ENCODE measurements around the gene FOXP1.
"Not testable (repeated sequence)": the region's sequence is repeated elsewhere in the genome, so short reads cannot be mapped to it uniquely, and the experiment has no call there.

Gene FOXP1

DNA sequence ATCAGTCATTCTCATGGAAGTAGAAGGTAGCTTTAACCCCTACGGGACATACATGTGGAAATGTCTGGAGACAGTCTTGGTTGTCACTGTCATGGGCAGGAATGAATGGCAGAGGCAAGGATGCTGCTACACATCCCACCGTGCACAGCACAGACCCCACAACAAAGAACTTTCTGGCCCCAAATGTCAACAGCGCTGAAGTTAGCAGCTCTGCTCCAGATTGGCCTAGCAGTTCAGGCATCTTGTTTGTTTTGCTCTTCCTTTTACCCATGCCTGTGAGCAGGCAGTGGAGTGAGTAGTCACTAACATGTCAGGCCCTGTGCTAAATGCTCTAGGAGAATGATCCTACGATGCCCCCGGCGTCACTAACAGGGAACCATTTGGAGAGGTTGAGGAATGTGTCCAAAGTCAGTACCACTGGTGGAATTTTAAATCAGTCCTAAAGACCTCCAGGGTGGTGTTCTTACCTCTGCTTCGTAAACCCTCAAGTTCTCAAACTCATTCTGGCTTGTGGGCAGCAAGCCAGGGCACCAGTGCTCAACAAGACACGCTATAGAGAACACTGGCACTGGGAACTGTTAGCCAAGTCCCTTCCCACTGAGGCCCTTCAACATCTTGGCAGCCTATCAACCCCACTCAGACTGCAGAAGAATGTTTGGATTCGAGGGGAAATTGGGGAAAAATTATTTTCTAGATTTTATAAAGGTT lies 142.2 kb downstream of the FOXP1 start:
- H3K4me1 ChIP-seq (ENCODE audit: control insufficient read depth in 1 of 2, insufficient read depth in 2 of 2, low read length in 2 of 2): peaks cover 17 to 34% of the 10 kb centered on the region in 2 donors
- H3K4me3 ChIP-seq (ENCODE audit: low read depth in 1 of 2, low read length in 2 of 2): no peak overlapping the region
- no peak overlapping the region for H3K27ac ChIP-seq (ENCODE audit: low read depth, low read length)
- H3K27me3 ChIP-seq (ENCODE audit: control insufficient read depth in 1 of 2, insufficient read depth in 2 of 2, low read length in 2 of 2): no peaks in the 10 kb centered on the region
- H3K9me3 ChIP-seq (ENCODE audit: control insufficient read depth in 1 of 2, low read length in 2 of 2): no peaks in the 10 kb centered on the region
- peaks cover 0 to 6% of the 10 kb centered on the region in 2 donors for H3K36me3 ChIP-seq (ENCODE audit: control insufficient read depth in 1 of 2, insufficient read depth in 2 of 2, low read length in 2 of 2)
- no peak overlapping the region for H3K9ac ChIP-seq (ENCODE audit: low read depth in 1 of 2, low read length in 2 of 2)

DNA sequence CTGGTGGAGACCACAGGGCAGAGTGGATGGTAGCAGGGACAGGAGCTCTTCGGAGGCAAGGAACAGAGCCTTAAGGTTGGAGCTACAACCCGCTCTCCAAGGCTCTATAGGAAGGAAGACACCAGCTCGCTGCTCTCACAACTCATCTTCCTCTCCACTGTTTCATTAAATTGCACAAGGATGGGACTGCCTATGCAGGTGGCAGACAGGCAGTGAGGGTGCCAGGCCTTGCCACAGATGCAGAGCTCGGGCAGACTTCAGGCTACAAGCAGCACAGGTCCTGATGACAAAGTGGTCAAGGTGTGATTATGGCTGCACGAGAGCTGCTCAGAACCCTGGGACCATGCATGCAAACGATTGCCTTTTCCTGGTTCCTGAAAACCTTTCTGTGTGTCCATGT lies 144.6 kb downstream of the FOXP1 start:
- Histone ChIP-seq H3K9ac (ENCODE audit: low read depth in 1 of 2, low read length in 2 of 2) (no peak overlapping the region), H3K4me1 (ENCODE audit: control insufficient read depth in 1 of 2, insufficient read depth in 2 of 2, low read length in 2 of 2) (peaks cover 11 to 25% of the 10 kb centered on the region in 2 donors), H3K4me3 (ENCODE audit: low read depth in 1 of 2, low read length in 2 of 2) (no peak overlapping the region), H3K27me3 (ENCODE audit: control insufficient read depth in 1 of 2, insufficient read depth in 2 of 2, low read length in 2 of 2) (no peaks in the 10 kb centered on the region), H3K9me3 (ENCODE audit: control insufficient read depth in 1 of 2, low read length in 2 of 2) (no peaks in the 10 kb centered on the region), H3K27ac (ENCODE audit: low read depth, low read length) (no peak overlapping the region), H3K36me3 (ENCODE audit: control insufficient read depth in 1 of 2, insufficient read depth in 2 of 2, low read length in 2 of 2) (peaks cover 0 to 6% of the 10 kb centered on the region in 2 donors)

DNA sequence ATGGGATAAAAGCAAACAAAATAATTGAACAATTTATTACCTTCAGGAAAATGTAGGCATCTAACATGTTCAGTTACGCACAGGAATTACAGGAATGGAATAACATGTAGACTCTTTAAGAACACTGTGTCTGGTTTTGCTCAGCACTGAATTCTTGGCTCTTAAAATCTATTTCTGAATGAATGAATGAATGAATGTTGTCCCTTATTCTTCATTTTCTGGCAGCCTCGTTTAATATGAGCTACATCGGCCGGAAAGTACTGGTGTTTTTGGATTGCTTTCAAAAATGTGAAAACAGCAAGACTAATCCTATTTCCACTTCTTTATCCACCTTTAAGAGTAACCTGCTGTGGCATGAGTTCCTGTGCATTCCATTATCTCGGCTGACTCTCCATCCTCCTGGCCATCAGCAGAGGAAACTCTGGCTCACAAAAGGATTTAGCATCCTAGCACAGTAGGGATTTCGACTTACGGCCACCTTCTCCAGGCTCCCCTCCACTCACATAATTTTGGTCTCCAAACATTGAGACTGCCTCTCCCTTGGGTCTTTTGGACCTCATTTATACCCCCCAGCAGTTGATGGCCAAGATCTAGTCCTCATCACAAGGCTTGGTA lies 145.3 kb downstream of the FOXP1 start:
- Histone ChIP-seq H3K36me3 (ENCODE audit: control insufficient read depth in 1 of 2, insufficient read depth in 2 of 2, low read length in 2 of 2) (peaks cover 0 to 6% of the 10 kb centered on the region in 2 donors), H3K27ac (ENCODE audit: low read depth, low read length) (no peak overlapping the region)

DNA sequence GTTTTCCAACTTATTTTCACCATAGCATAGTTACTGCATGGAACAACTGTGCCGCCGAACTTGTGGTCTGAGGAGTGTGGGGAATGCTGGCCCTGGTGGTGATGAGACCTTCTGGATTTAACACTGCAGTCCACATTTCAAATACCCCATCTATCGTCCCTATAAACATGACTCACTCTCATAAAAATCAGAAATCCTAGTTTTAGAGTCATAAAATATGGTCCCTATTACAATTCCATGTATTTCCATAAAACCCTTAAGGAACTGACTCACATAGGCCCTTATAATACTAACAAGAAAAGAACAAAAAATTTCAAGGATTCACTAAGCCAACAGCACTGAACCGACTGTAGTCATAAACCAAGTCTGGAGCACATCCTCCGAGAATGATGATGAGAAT lies 147.2 kb downstream of the FOXP1 start:
- Histone ChIP-seq H3K9ac (ENCODE audit: low read depth in 1 of 2, low read length in 2 of 2) (no peak overlapping the region), H3K4me1 (ENCODE audit: control insufficient read depth in 1 of 2, insufficient read depth in 2 of 2, low read length in 2 of 2) (peaks cover 4 to 11% of the 10 kb centered on the region in 2 donors), H3K36me3 (ENCODE audit: control insufficient read depth in 1 of 2, insufficient read depth in 2 of 2, low read length in 2 of 2) (peaks cover 0 to 6% of the 10 kb centered on the region in 2 donors), H3K27ac (ENCODE audit: low read depth, low read length) (no peak overlapping the region), H3K9me3 (ENCODE audit: control insufficient read depth in 1 of 2, low read length in 2 of 2) (no peaks in the 10 kb centered on the region), H3K4me3 (ENCODE audit: low read depth in 1 of 2, low read length in 2 of 2) (no peak overlapping the region), H3K27me3 (ENCODE audit: control insufficient read depth in 1 of 2, insufficient read depth in 2 of 2, low read length in 2 of 2) (no peaks in the 10 kb centered on the region)

More for the DNA sequence above, 145.3 kb downstream of the FOXP1 start:
- Histone ChIP-seq H3K27me3 (ENCODE audit: control insufficient read depth in 1 of 2, insufficient read depth in 2 of 2, low read length in 2 of 2) (no peaks in the 10 kb centered on the region), H3K4me3 (ENCODE audit: low read depth in 1 of 2, low read length in 2 of 2) (no peak overlapping the region), H3K4me1 (ENCODE audit: control insufficient read depth in 1 of 2, insufficient read depth in 2 of 2, low read length in 2 of 2) (peaks cover 11 to 17% of the 10 kb centered on the region in 2 donors), H3K9me3 (ENCODE audit: control insufficient read depth in 1 of 2, low read length in 2 of 2) (no peaks in the 10 kb centered on the region), H3K9ac (ENCODE audit: low read depth in 1 of 2, low read length in 2 of 2) (no peak overlapping the region)

DNA sequence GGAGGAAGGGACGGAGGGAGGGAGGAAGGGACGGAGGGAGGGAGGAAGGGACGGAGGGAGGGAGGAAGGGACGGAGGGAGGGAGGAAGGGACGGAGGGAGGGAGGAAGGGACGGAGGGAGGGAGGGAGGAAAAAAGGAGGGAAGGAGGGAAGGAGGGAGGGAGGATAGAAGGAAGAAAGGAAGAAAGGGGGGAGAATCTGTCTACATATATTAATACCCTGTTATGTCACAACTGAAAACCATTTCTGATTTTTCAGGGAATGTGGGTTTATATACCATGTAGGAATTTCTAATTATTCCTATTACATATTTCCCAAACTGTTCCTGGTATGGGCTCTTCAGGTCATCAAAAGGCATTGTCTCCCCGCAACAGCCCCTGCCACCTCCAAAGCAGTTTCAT lies 147.7 kb downstream of the FOXP1 start:
- H3K9me3 ChIP-seq (ENCODE audit: control insufficient read depth in 1 of 2, low read length in 2 of 2); H3K4me1 ChIP-seq (ENCODE audit: control insufficient read depth in 1 of 2, insufficient read depth in 2 of 2, low read length in 2 of 2); H3K4me3 ChIP-seq (ENCODE audit: low read depth in 1 of 2, low read length in 2 of 2); H3K36me3 ChIP-seq (ENCODE audit: control insufficient read depth in 1 of 2, insufficient read depth in 2 of 2, low read length in 2 of 2); H3K27ac ChIP-seq (ENCODE audit: low read depth, low read length); H3K9ac ChIP-seq (ENCODE audit: low read depth in 1 of 2, low read length in 2 of 2); H3K27me3 ChIP-seq (ENCODE audit: control insufficient read depth in 1 of 2, insufficient read depth in 2 of 2, low read length in 2 of 2): not testable (repeated sequence)

DNA sequence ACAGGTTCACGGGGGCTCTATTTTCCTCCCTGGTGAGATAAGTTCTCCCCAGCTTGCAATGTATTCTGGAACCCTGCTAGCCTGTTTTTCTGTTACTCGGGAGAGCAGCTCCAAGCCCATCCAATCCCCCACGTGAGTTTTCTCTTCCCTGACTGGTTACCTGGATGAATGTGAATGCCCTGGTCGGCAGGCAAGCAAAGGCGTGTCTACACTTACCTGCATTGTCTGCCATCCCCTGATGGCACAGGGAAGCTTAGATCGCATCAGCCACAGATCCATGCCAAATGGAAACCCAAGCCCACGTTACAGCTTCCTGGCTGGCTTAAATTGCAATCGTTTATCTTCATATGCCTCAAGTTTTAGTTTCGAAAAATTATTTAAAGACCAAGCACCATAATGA lies 149.9 kb downstream of the FOXP1 start:
- Histone ChIP-seq H3K4me1 (ENCODE audit: control insufficient read depth in 1 of 2, insufficient read depth in 2 of 2, low read length in 2 of 2) (peaks cover 6 to 13% of the 10 kb centered on the region in 2 donors), H3K9me3 (ENCODE audit: control insufficient read depth in 1 of 2, low read length in 2 of 2) (no peaks in the 10 kb centered on the region), H3K27me3 (ENCODE audit: control insufficient read depth in 1 of 2, insufficient read depth in 2 of 2, low read length in 2 of 2) (no peaks in the 10 kb centered on the region), H3K27ac (ENCODE audit: low read depth, low read length) (no peak overlapping the region), H3K9ac (ENCODE audit: low read depth in 1 of 2, low read length in 2 of 2) (no peak overlapping the region), H3K4me3 (ENCODE audit: low read depth in 1 of 2, low read length in 2 of 2) (no peak overlapping the region), H3K36me3 (ENCODE audit: control insufficient read depth in 1 of 2, insufficient read depth in 2 of 2, low read length in 2 of 2) (peaks cover 0 to 6% of the 10 kb centered on the region in 2 donors)

DNA sequence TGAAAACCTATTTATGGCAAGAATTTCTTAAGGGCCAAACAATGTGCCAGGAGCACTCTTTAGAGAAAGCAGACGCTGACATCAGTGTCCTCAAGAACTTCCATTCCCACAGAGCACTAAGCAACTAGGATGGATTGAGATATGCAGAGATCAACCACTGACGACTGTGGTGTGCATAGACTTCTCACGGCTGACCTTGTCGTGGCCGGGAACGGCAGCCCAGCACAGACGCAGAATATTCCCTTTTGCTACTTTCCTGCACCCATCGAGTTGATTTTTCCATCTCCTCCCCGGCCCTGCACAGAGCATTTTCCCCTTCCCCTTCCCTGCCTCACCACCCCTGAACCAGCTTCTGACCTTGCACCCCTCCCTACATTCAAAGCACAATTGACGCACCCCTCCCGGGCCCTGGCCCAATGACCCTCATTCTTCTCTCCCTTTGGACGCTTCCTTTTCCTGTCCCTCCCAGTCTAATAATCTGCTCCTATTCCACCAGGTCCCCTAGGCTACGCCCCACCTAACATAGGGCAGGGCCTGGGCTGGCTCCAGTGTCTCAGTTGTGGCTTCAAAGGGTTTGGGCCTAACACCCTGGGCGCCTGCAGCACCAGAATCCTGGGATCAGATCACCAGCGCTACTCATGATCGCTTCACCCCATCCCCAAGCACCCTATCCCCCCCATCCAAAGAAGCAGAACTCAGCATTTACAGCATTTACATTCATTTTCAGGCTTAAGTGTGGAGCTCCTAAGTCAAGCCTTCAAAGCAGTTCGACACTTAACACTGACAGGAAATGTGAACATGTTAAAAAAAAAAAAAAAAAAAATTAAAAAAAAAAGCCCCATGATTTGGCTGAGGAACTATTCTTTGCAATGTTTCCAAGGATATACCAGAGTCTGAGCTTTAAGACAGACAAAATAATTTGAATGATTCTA lies 151.2 kb downstream of the FOXP1 start:
- Histone ChIP-seq H3K27ac (ENCODE audit: low read depth, low read length) (no peak overlapping the region), H3K36me3 (ENCODE audit: control insufficient read depth in 1 of 2, insufficient read depth in 2 of 2, low read length in 2 of 2) (peaks cover 0 to 5% of the 10 kb centered on the region in 2 donors), H3K9me3 (ENCODE audit: control insufficient read depth in 1 of 2, low read length in 2 of 2) (no peaks in the 10 kb centered on the region), H3K9ac (ENCODE audit: low read depth in 1 of 2, low read length in 2 of 2) (no peak overlapping the region), H3K4me3 (ENCODE audit: low read depth in 1 of 2, low read length in 2 of 2) (no peak overlapping the region), H3K4me1 (ENCODE audit: control insufficient read depth in 1 of 2, insufficient read depth in 2 of 2, low read length in 2 of 2) (peaks cover 13 to 22% of the 10 kb centered on the region in 2 donors), H3K27me3 (ENCODE audit: control insufficient read depth in 1 of 2, insufficient read depth in 2 of 2, low read length in 2 of 2) (no peaks in the 10 kb centered on the region)

DNA sequence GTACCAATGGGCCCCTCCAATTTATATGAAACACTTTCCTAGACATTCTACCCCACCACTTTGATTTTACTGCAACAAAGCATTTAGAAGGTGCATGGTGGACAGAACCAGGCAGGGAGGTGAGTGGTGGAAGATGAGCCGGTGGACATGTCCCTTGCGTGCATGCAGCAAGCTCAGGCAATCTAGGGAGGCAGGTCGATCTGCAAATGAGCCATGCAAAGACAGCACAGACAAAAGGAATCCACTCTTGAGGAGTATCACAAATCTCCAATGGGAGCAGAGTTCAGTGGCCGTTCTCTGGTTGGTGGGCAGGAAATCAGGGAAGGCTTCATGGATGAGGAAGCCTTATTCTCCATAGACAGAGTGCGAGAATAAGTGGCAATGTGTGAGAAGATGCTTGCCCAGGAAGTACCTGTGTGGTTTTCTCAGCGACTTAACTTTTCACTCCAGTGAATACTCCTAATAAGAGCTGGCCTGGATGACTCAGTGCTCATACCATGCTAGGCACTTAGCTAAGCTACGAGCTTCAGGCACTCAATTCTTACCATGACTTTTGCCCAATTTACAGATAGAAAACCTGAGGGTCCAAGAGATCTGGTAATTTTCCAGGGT lies 152.5 kb downstream of the FOXP1 start:
- H3K9ac ChIP-seq (ENCODE audit: low read depth in 1 of 2, low read length in 2 of 2): no peak overlapping the region
- no peaks in the 10 kb centered on the region for H3K36me3 ChIP-seq (ENCODE audit: control insufficient read depth in 1 of 2, insufficient read depth in 2 of 2, low read length in 2 of 2)
- H3K4me1 ChIP-seq (ENCODE audit: control insufficient read depth in 1 of 2, insufficient read depth in 2 of 2, low read length in 2 of 2): peaks cover 13 to 22% of the 10 kb centered on the region in 2 donors
- H3K4me3 ChIP-seq (ENCODE audit: low read depth in 1 of 2, low read length in 2 of 2): no peak overlapping the region
- H3K9me3 ChIP-seq (ENCODE audit: control insufficient read depth in 1 of 2, low read length in 2 of 2): no peaks in the 10 kb centered on the region
- H3K27me3 ChIP-seq (ENCODE audit: control insufficient read depth in 1 of 2, insufficient read depth in 2 of 2, low read length in 2 of 2): no peaks in the 10 kb centered on the region
- H3K27ac ChIP-seq (ENCODE audit: low read depth, low read length): no peak overlapping the region

DNA sequence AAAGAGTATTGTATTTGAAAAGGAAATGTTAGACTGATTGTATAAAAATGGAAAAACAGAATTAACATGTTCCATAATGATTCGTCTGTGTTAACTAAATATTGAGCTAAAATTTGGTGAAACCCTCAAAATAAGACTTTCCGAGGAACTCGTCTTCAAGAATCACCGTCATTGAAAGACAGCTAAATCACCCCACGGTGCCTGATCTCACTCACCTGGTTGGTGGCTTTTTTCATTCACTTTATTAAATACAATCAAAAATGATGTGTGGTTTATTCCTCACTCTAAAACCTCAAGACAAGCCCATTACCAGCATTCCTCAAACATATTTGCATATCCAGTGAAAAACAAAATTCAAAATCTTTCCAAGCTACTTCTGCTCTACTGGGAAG lies 153.9 kb downstream of the FOXP1 start:
- H3K9ac ChIP-seq (ENCODE audit: low read depth in 1 of 2, low read length in 2 of 2): no peak overlapping the region
- H3K27me3 ChIP-seq (ENCODE audit: control insufficient read depth in 1 of 2, insufficient read depth in 2 of 2, low read length in 2 of 2): no peaks in the 10 kb centered on the region
- H3K9me3 ChIP-seq (ENCODE audit: control insufficient read depth in 1 of 2, low read length in 2 of 2): no peaks in the 10 kb centered on the region
- H3K27ac ChIP-seq (ENCODE audit: low read depth, low read length): no peak overlapping the region
- H3K4me1 ChIP-seq (ENCODE audit: control insufficient read depth in 1 of 2, insufficient read depth in 2 of 2, low read length in 2 of 2): peaks cover 13 to 22% of the 10 kb centered on the region in 2 donors
- no peaks in the 10 kb centered on the region for H3K36me3 ChIP-seq (ENCODE audit: control insufficient read depth in 1 of 2, insufficient read depth in 2 of 2, low read length in 2 of 2)
- H3K4me3 ChIP-seq (ENCODE audit: low read depth in 1 of 2, low read length in 2 of 2): no peak overlapping the region

Measured in duodenal mucosa (tissue), 2 donors.